ENCODE measurements around the gene NUP160. TPM values are rescaled to one million over a fixed set of nuclear protein-coding genes. Genes with fewer than 3 reads are reported as not detected.

NUP160 gene
- total and polyA plus RNA-seq, 4 donors: 5.0 to 38.2 (median 21.7) TPM

GRCh38 chr11:47854667-47855066 lies 6.5 kb upstream of the NUP160 start:
- WGBS, 2 donors: 89 to 91% methylated on average over 3 of the region's 3 CpGs
- H3K4me3 ChIP-seq (ENCODE audit: low read length in 2 of 2): no peak overlapping the region
- no peak for DNase-seq
- no peak overlapping the region for H3K27ac ChIP-seq (ENCODE audit: low read depth in 1 of 2, low read length in 2 of 2)
- no peaks in the 10 kb centered on the region for H3K9me3 ChIP-seq (ENCODE audit: control insufficient read depth, low read length)
- no peaks in the 10 kb centered on the region for H3K4me1 ChIP-seq (ENCODE audit: control insufficient read depth in 1 of 2, insufficient read depth in 2 of 2, low read length in 2 of 2)
- intact Hi-C loops (cut with DNase I): loop anchor here (10.0 kb wide), 2 partner anchors 130 to 260 kb away; partner anchors contain the start of gene PTPRJ (in 1 of the 2)
- no peaks in the 10 kb centered on the region for H3K27me3 ChIP-seq (ENCODE audit: control insufficient read depth in 1 of 2, insufficient read depth in 2 of 2, low read length in 1 of 2)
- no peaks in the 10 kb centered on the region for H3K36me3 ChIP-seq (ENCODE audit: control insufficient read depth in 1 of 2, insufficient read depth in 2 of 2, low read length in 1 of 2)
- ATAC-seq (ENCODE audit: low FRiP score): no peak

- Histone ChIP-seq H3K36me3 (ENCODE audit: control insufficient read depth in 1 of 2, insufficient read depth in 2 of 2, low read length in 1 of 2) (no peaks in the 10 kb centered on the region), H3K4me3 (ENCODE audit: low read length in 2 of 2) (no peak overlapping the region), H3K4me1 (ENCODE audit: control insufficient read depth in 1 of 2, insufficient read depth in 2 of 2, low read length in 2 of 2) (no peaks in the 10 kb centered on the region), H3K9me3 (ENCODE audit: control insufficient read depth, low read length) (no peaks in the 10 kb centered on the region), H3K27me3 (ENCODE audit: control insufficient read depth in 1 of 2, insufficient read depth in 2 of 2, low read length in 1 of 2) (no peaks in the 10 kb centered on the region), H3K27ac (ENCODE audit: low read depth in 1 of 2, low read length in 2 of 2) (no peak overlapping the region)
- DNase-seq: no peak
- ATAC-seq (ENCODE audit: low FRiP score): no peak
- 89 to 94% methylated on average over 6 of the region's 6 CpGs for WGBS, 2 donors
- intact Hi-C loops (cut with DNase I): loop anchor here (10.0 kb wide), 2 partner anchors 133 to 263 kb away; partner anchors contain the start of gene PTPRJ (in 1 of the 2)
These were observed 3.9 kb upstream of the NUP160 start for GRCh38 chr11:47852053-47852452.

DNA sequence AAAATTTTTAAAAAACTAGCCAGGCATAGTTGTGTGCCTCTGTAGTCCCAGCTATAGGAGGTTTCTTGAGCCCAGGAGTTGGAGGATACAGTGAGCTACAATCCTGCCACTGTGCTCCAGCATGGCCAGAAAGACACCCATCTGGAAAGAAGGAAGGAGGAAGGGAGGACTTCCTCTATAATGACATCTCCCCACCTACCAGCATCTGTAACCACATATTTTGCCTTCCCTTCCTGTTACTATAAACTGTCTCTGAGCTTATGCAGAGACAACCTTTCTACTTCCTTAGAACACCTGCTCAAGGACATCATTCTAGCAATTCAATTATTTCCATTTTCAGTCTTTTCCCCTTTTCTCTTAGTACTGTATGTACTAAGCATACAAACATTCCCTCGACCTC lies 2.2 kb upstream of the NUP160 start:
- Histone ChIP-seq H3K4me3 (ENCODE audit: low read length in 2 of 2) (no peak overlapping the region), H3K27me3 (ENCODE audit: control insufficient read depth in 1 of 2, insufficient read depth in 2 of 2, low read length in 1 of 2) (no peaks in the 10 kb centered on the region), H3K36me3 (ENCODE audit: control insufficient read depth in 1 of 2, insufficient read depth in 2 of 2, low read length in 1 of 2) (no peaks in the 10 kb centered on the region), H3K27ac (ENCODE audit: low read depth in 1 of 2, low read length in 2 of 2) (no peak overlapping the region), H3K4me1 (ENCODE audit: control insufficient read depth in 1 of 2, insufficient read depth in 2 of 2, low read length in 2 of 2) (no peaks in the 10 kb centered on the region), H3K9me3 (ENCODE audit: control insufficient read depth, low read length) (no peaks in the 10 kb centered on the region)
- 68 to 77% methylated on average over 1 of the region's 1 CpG for WGBS, 2 donors
- ATAC-seq (ENCODE audit: low FRiP score) (no peak), DNase-seq (no peak)
- intact Hi-C loops (cut with DNase I): loop anchor here (10.0 kb wide), 2 partner anchors 134 to 264 kb away; partner anchors contain the start of gene PTPRJ (in 1 of the 2)

GRCh38 chr11:47848700-47849155 lies 578 bp upstream of the NUP160 start:
- ATAC-seq (ENCODE audit: low FRiP score) (no peak), DNase-seq (no peak)
- H3K9me3 ChIP-seq (ENCODE audit: control insufficient read depth, low read length): no peaks in the 10 kb centered on the region
- peak overlapping the region; percentile 68 to 73 for H3K4me3 ChIP-seq (ENCODE audit: low read length in 2 of 2)
- H3K27me3 ChIP-seq (ENCODE audit: control insufficient read depth in 1 of 2, insufficient read depth in 2 of 2, low read length in 1 of 2): no peaks in the 10 kb centered on the region
- H3K36me3 ChIP-seq (ENCODE audit: control insufficient read depth in 1 of 2, insufficient read depth in 2 of 2, low read length in 1 of 2): no peaks in the 10 kb centered on the region
- no peaks in the 10 kb centered on the region for H3K4me1 ChIP-seq (ENCODE audit: control insufficient read depth in 1 of 2, insufficient read depth in 2 of 2, low read length in 2 of 2)
- WGBS, 2 donors: 4 to 5% methylated on average over 14 of the region's 14 CpGs
- peak overlapping the region in 1 of 2 donors; percentile 82 for H3K27ac ChIP-seq (ENCODE audit: low read depth in 1 of 2, low read length in 2 of 2)
- intact Hi-C loops (cut with DNase I): loop anchor here in 1 of 2 donors (10.0 kb wide), 1 partner anchor 256 kb away; no protein-coding TSS in a partner anchor

GRCh38 chr11:47847537-47847891 lies 636 bp downstream of the NUP160 start:
- Histone ChIP-seq H3K27me3 (ENCODE audit: control insufficient read depth in 1 of 2, insufficient read depth in 2 of 2, low read length in 1 of 2) (no peaks in the 10 kb centered on the region), H3K36me3 (ENCODE audit: control insufficient read depth in 1 of 2, insufficient read depth in 2 of 2, low read length in 1 of 2) (peaks cover 0 to under 1% of the 10 kb centered on the region in 2 donors), H3K4me1 (ENCODE audit: control insufficient read depth in 1 of 2, insufficient read depth in 2 of 2, low read length in 2 of 2) (no peaks in the 10 kb centered on the region), H3K4me3 (ENCODE audit: low read length in 2 of 2) (peak overlapping the region; percentile 68 to 73), H3K27ac (ENCODE audit: low read depth in 1 of 2, low read length in 2 of 2) (peak overlapping the region in 1 of 2 donors; percentile 82), H3K9me3 (ENCODE audit: control insufficient read depth, low read length) (no peaks in the 10 kb centered on the region)
- 3 to 4% methylated on average over 8 of the region's 8 CpGs for WGBS, 2 donors
- DNase-seq (no peak), ATAC-seq (ENCODE audit: low FRiP score) (no peak)
- intact Hi-C loops (cut with DNase I): loop anchor here in 1 of 2 donors (10.0 kb wide), 1 partner anchor 257 kb away; no protein-coding TSS in a partner anchor

GRCh38 chr11:47846998-47847397 lies 1.2 kb downstream of the NUP160 start:
- 64 to 67% methylated on average over 4 of the region's 4 CpGs for WGBS, 2 donors
- H3K9me3 ChIP-seq (ENCODE audit: control insufficient read depth, low read length): no peaks in the 10 kb centered on the region
- intact Hi-C loops (cut with DNase I): loop anchor here in 1 of 2 donors (10.0 kb wide), 1 partner anchor 258 kb away; no protein-coding TSS in a partner anchor
- no peak overlapping the region for H3K27ac ChIP-seq (ENCODE audit: low read depth in 1 of 2, low read length in 2 of 2)
- H3K27me3 ChIP-seq (ENCODE audit: control insufficient read depth in 1 of 2, insufficient read depth in 2 of 2, low read length in 1 of 2): no peaks in the 10 kb centered on the region
- H3K4me1 ChIP-seq (ENCODE audit: control insufficient read depth in 1 of 2, insufficient read depth in 2 of 2, low read length in 2 of 2): no peaks in the 10 kb centered on the region
- H3K4me3 ChIP-seq (ENCODE audit: low read length in 2 of 2): no peak overlapping the region
- peaks cover 0 to 5% of the 10 kb centered on the region in 2 donors for H3K36me3 ChIP-seq (ENCODE audit: control insufficient read depth in 1 of 2, insufficient read depth in 2 of 2, low read length in 1 of 2)
- ATAC-seq (ENCODE audit: low FRiP score) (no peak), DNase-seq (no peak)

DNA sequence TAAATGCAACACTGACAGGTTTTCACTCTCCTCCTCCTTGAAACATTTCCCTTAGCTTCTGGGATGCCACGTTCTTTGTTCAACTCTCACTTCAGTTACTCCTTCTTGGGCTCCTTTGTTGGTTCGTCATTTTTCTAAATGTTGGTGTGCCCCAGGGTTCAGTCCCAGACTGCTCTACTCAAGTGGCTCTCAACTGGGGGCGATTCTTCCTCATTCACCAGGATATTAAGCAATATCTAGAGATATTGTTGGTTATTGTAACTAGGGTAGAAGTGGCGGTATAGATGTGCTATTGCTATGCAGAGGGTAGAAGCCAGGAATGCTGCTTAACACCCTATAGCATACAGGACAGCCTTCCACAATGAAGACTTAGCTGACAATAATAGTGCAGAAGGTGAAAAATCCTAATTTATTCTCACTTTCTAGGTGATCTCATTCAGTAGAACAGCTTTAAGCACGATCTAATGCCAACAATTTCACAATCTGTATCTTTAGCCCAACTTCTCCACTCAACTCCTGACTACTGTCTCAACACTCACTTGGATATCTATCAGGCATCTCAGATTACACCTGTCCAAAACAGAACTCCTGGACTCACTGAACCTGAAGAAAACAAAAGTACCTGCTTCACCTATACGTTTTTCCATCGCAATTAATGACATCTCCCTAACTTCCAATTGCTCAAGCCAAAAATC lies 4.6 kb downstream of the NUP160 start:
- H3K36me3 ChIP-seq (ENCODE audit: control insufficient read depth in 1 of 2, insufficient read depth in 2 of 2, low read length in 1 of 2): peaks cover 3 to 5% of the 10 kb centered on the region in 2 donors
- WGBS, 2 donors: 85 to 88% methylated on average over 7 of the region's 7 CpGs
- no peaks in the 10 kb centered on the region for H3K27me3 ChIP-seq (ENCODE audit: control insufficient read depth in 1 of 2, insufficient read depth in 2 of 2, low read length in 1 of 2)
- H3K9me3 ChIP-seq (ENCODE audit: control insufficient read depth, low read length): no peaks in the 10 kb centered on the region
- DNase-seq (no peak), ATAC-seq (ENCODE audit: low FRiP score) (no peak)
- H3K27ac ChIP-seq (ENCODE audit: low read depth in 1 of 2, low read length in 2 of 2): no peak overlapping the region
- H3K4me3 ChIP-seq (ENCODE audit: low read length in 2 of 2): no peak overlapping the region
- intact Hi-C loops (cut with DNase I): loop anchor here in 1 of 2 donors (10.0 kb wide), 1 partner anchor 261 kb away; no protein-coding TSS in a partner anchor
- H3K4me1 ChIP-seq (ENCODE audit: control insufficient read depth in 1 of 2, insufficient read depth in 2 of 2, low read length in 2 of 2): no peaks in the 10 kb centered on the region

DNA sequence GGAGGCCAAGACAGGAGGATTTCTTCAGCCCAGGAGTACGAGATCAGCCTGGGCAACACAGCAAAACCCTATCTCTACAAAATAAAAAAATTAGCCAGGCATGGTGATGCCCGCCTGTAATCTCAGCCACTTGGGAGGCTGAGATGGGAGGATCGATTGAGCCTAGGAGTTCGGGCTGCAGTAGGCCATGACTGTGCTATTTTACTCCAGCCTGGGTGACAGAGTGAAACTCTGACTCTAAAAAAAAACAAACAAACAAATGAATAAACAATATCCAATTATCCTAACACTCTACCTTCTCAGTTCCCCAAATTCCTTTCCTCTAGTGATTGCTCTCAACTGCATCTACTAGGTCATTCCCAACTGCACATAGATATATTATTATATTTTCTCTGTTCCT lies 5.4 kb downstream of the NUP160 start:
- no peaks in the 10 kb centered on the region for H3K27me3 ChIP-seq (ENCODE audit: control insufficient read depth in 1 of 2, insufficient read depth in 2 of 2, low read length in 1 of 2)
- H3K36me3 ChIP-seq (ENCODE audit: control insufficient read depth in 1 of 2, insufficient read depth in 2 of 2, low read length in 1 of 2): peaks cover 3 to 5% of the 10 kb centered on the region in 2 donors
- intact Hi-C loops (cut with DNase I): loop anchor here in 1 of 2 donors (10.0 kb wide), 1 partner anchor 262 kb away; no protein-coding TSS in a partner anchor
- no peak for ATAC-seq (ENCODE audit: low FRiP score)
- H3K9me3 ChIP-seq (ENCODE audit: control insufficient read depth, low read length): no peaks in the 10 kb centered on the region
- no peak for DNase-seq
- no peaks in the 10 kb centered on the region for H3K4me1 ChIP-seq (ENCODE audit: control insufficient read depth in 1 of 2, insufficient read depth in 2 of 2, low read length in 2 of 2)
- no peak overlapping the region for H3K27ac ChIP-seq (ENCODE audit: low read depth in 1 of 2, low read length in 2 of 2)
- no peak overlapping the region for H3K4me3 ChIP-seq (ENCODE audit: low read length in 2 of 2)
- WGBS, 2 donors: 92 to 94% methylated on average over 4 of the region's 4 CpGs

DNA sequence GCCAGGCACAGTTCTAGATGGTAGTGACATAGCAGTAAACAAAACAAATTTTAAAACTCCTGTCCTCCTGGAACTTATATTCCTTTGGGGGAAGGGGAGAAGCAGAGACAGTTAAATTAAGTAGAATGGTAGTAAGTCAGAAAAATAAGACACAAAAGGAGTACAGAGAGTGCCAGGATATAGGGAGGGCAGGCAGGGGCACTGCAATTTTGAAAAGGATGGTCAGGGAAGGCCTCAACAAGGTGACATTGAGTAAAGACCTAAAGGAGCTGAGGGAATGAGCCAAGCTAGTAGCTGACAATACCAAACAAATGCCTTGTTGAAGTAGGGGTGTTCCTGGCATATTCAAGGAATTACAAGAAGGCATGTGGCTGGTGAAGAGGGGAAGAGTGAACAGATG lies 10.2 kb downstream of the NUP160 start:
- Histone ChIP-seq H3K4me1 (ENCODE audit: control insufficient read depth in 1 of 2, insufficient read depth in 2 of 2, low read length in 2 of 2) (no peaks in the 10 kb centered on the region), H3K9me3 (ENCODE audit: control insufficient read depth, low read length) (no peaks in the 10 kb centered on the region)

More for the DNA sequence above, 10.2 kb downstream of the NUP160 start:
- intact Hi-C loops (cut with DNase I): no loop called here
- Histone ChIP-seq H3K36me3 (ENCODE audit: control insufficient read depth in 1 of 2, insufficient read depth in 2 of 2, low read length in 1 of 2) (peaks cover 5 to 10% of the 10 kb centered on the region in 2 donors), H3K27ac (ENCODE audit: low read depth in 1 of 2, low read length in 2 of 2) (no peak overlapping the region), H3K27me3 (ENCODE audit: control insufficient read depth in 1 of 2, insufficient read depth in 2 of 2, low read length in 1 of 2) (no peaks in the 10 kb centered on the region), H3K4me3 (ENCODE audit: low read length in 2 of 2) (no peak overlapping the region)
- ATAC-seq (ENCODE audit: low FRiP score) (no peak), DNase-seq (no peak)
